ENCODE results near the gene EYA4. TPM values are rescaled to one million over a fixed set of nuclear protein-coding genes. Genes with fewer than 3 reads are reported as not detected.

Gene EYA4
- total RNA-seq, 2 experiments from 2014 or later = not detected

DNA sequence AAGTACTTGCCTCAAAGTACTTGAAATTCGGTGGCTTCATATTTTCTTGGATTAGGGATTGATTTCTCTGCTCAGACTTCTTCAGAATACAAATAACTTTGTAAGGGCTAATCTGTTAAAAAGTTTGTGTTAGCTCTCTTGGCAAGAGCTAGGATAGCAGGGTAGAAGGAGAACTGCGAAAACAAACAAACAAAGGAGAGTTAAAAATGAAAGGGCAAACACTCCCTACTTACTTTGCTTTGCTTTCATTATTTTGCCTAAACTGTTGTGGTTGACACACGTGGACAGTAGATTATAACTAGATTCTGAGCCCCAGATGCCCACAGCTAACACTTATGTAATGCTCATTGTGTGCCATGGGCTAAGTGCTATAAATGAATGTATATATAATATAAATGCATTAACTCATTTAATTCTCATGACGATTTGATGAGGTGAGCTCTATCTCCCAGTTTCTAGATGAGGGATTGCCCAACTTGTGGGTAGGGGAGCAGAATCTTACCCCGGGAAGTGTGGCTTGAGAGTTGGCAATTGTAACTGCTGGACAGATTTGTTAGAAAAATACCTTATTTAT lies 48.7 kb downstream of the EYA4 start:
- no TSS peak for BruUV-seq (replicated peaks)
- DNase-seq (ENCODE audit: low spot score) = no peak
- H3K9me2 ChIP-seq (ENCODE audit: insufficient read depth, low read length) = no peaks in the 10 kb centered on the region
- CTCF ChIA-PET (ENCODE audit: unreplicated experiment) = no interaction called here
- H3K4me3 ChIP-seq (ENCODE audit: low read depth, low read length, poor library complexity, severe bottlenecking) = no peak overlapping the region
- no peak for TF ChIP-seq EZH2phosphoT487 (IDR thresholded peaks at IDR 0.05; ENCODE audit: borderline replicate concordance, low read depth, low read length)
- TF ChIP-seq CTCF (conservative IDR thresholded peaks at IDR 0.05; ENCODE audit: low read length) = no peak
- no peaks in the 10 kb centered on the region for H3K4me1 ChIP-seq (ENCODE audit: insufficient read depth, low read length, poor library complexity, severe bottlenecking)
- H4K20me1 ChIP-seq (ENCODE audit: insufficient read depth, low read length) = no peaks in the 10 kb centered on the region; the same call in 1 of the 2 replicates
- no peaks in the 10 kb centered on the region for H3K79me2 ChIP-seq (ENCODE audit: insufficient read depth, low read depth, low read length)
- POLR2A ChIA-PET = no interaction called here
- no peaks in the 10 kb centered on the region for H3K36me3 ChIP-seq (ENCODE audit: insufficient read depth, low read length)
- intact Hi-C loops (cut with micrococcal nuclease; ENCODE audit: unreplicated experiment) = no loop called here
- no peak overlapping the region for H2AFZ ChIP-seq (ENCODE audit: low read length)
- H3K4me2 ChIP-seq (ENCODE audit: low read length) = no peak overlapping the region
- H3K9me3 ChIP-seq (ENCODE audit: low read length) = no peaks in the 10 kb centered on the region
- H3K27ac ChIP-seq (ENCODE audit: low read depth, low read length, poor library complexity, severe bottlenecking) = no peak overlapping the region

GRCh38 chr6:133290930-133291329 lies 49.8 kb downstream of the EYA4 start:
- ChIA-PET CTCF (ENCODE audit: unreplicated experiment) (no interaction called here), POLR2A (interaction anchor here (0.6 to 0.7 kb wide), 2 partner anchors 368 to 1544 kb away, joined by 3 to 5 read pairs; no protein-coding TSS in a partner anchor)
- TF ChIP-seq EZH2phosphoT487 (IDR thresholded peaks at IDR 0.05; ENCODE audit: borderline replicate concordance, low read depth, low read length) (no peak), CTCF (conservative IDR thresholded peaks at IDR 0.05; ENCODE audit: low read length) (no peak)
- BruUV-seq (replicated peaks) = no TSS peak
- H2AFZ ChIP-seq (ENCODE audit: low read length) = no peak overlapping the region
- no peak overlapping the region for H3K4me3 ChIP-seq (ENCODE audit: low read depth, low read length, poor library complexity, severe bottlenecking)
- no peak overlapping the region for H3K4me2 ChIP-seq (ENCODE audit: low read length)
- intact Hi-C loops (cut with micrococcal nuclease; ENCODE audit: unreplicated experiment) = no loop called here
- no peaks in the 10 kb centered on the region for H3K9me3 ChIP-seq (ENCODE audit: low read length)
- no peaks in the 10 kb centered on the region; the same call in 1 of the 2 replicates for H4K20me1 ChIP-seq (ENCODE audit: insufficient read depth, low read length)
- no peak overlapping the region for H3K27ac ChIP-seq (ENCODE audit: low read depth, low read length, poor library complexity, severe bottlenecking)
- no peaks in the 10 kb centered on the region for H3K36me3 ChIP-seq (ENCODE audit: insufficient read depth, low read length)
- DNase-seq (ENCODE audit: low spot score) = no peak
- H3K4me1 ChIP-seq (ENCODE audit: insufficient read depth, low read length, poor library complexity, severe bottlenecking) = no peaks in the 10 kb centered on the region
- no peaks in the 10 kb centered on the region for H3K79me2 ChIP-seq (ENCODE audit: insufficient read depth, low read depth, low read length)
- H3K9me2 ChIP-seq (ENCODE audit: insufficient read depth, low read length) = no peaks in the 10 kb centered on the region

GRCh38 chr6:133291671-133292070 lies 50.5 kb downstream of the EYA4 start:
- Histone ChIP-seq H3K4me2 (ENCODE audit: low read length) (no peak overlapping the region), H3K27ac (ENCODE audit: low read depth, low read length, poor library complexity, severe bottlenecking) (no peak overlapping the region), H3K9me3 (ENCODE audit: low read length) (no peaks in the 10 kb centered on the region), H3K36me3 (ENCODE audit: insufficient read depth, low read length) (no peaks in the 10 kb centered on the region), H3K79me2 (ENCODE audit: insufficient read depth, low read depth, low read length) (no peaks in the 10 kb centered on the region), H3K4me1 (ENCODE audit: insufficient read depth, low read length, poor library complexity, severe bottlenecking) (no peaks in the 10 kb centered on the region), H2AFZ (ENCODE audit: low read length) (no peak overlapping the region), H4K20me1 (ENCODE audit: insufficient read depth, low read length) (no peaks in the 10 kb centered on the region; the same call in 1 of the 2 replicates), H3K9me2 (ENCODE audit: insufficient read depth, low read length) (no peaks in the 10 kb centered on the region), H3K4me3 (ENCODE audit: low read depth, low read length, poor library complexity, severe bottlenecking) (no peak overlapping the region)
- no peak for DNase-seq (ENCODE audit: low spot score)
- intact Hi-C loops (cut with micrococcal nuclease; ENCODE audit: unreplicated experiment) = no loop called here
- no TSS peak for BruUV-seq (replicated peaks)
- ChIA-PET POLR2A (interaction anchor here (0.6 to 0.7 kb wide), 2 partner anchors 367 to 1545 kb away, joined by 3 to 5 read pairs; no protein-coding TSS in a partner anchor), CTCF (ENCODE audit: unreplicated experiment) (no interaction called here)
- TF ChIP-seq EZH2phosphoT487 (IDR thresholded peaks at IDR 0.05; ENCODE audit: borderline replicate concordance, low read depth, low read length) (no peak), CTCF (conservative IDR thresholded peaks at IDR 0.05; ENCODE audit: low read length) (no peak)

Data from OCI-LY7 (cell line).